ENCODE results near the gene THAP11.
"Not testable (repeated sequence)": the region's sequence is repeated elsewhere in the genome, so short reads cannot be mapped to it uniquely, and the experiment has no call there.

Gene THAP11

DNA sequence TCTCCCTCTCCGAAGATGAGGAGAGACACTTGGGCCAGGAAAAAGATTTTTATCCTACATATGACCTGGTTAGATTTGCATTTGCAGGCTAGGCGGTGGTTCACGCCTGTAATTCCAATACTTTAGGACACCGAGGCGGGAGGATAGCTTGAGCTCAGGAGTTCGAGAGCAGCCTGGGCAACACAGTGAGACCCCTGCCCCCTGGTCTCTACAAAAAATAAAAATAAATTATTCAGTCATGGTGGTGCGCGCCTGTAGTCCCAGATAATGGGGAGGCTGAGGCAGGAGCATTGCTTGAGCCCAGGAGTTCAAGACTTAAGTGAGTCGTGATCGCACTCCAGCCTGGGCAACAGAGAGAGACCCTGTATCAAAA lies 7.9 kb upstream of the THAP11 start:
- DNase-seq (ENCODE audit: low spot score) (no peak), FAIRE-seq (no peak)

DNA sequence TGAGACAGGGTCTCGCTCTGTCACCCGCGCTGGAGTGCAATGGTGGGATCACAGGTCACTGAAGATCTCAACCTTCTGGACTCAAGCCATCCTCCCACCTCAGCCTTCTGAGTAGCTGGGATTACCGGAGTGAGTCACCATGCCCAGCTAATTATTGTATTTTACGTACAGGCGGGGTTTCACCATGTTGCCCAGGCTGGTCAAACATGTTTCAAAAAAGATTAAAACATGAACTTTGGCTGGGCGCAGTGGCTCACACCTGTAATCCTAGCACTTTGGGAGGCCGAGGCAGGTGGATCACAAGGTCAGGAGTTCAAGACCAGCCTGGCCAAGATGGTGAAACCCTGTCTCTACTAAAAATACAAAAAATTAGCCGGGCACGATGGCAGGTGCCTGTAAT lies 4.9 kb upstream of the THAP11 start:
- FAIRE-seq; DNase-seq (ENCODE audit: low spot score): not testable (repeated sequence)

DNA sequence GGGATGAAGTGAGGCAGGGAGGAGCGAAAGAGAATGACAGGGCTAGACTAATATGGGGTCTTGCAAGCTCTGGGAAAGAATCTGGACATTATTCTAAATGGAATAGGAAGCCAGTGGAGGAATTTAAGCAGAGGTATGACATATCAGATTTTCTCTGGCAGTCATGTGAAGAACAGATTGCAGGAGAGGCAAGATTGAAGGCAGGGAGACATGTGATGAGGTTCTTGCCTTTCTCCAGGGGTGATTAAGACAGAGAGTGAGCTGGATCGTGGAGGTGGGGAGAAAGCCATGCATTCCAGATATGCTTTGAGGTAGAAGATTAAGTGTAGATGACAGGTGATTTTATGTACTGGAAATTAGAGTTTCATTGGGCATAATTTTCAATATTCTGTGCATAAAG lies 4.3 kb upstream of the THAP11 start:
- FAIRE-seq = no peak
- no peak for DNase-seq (ENCODE audit: low spot score)

DNA sequence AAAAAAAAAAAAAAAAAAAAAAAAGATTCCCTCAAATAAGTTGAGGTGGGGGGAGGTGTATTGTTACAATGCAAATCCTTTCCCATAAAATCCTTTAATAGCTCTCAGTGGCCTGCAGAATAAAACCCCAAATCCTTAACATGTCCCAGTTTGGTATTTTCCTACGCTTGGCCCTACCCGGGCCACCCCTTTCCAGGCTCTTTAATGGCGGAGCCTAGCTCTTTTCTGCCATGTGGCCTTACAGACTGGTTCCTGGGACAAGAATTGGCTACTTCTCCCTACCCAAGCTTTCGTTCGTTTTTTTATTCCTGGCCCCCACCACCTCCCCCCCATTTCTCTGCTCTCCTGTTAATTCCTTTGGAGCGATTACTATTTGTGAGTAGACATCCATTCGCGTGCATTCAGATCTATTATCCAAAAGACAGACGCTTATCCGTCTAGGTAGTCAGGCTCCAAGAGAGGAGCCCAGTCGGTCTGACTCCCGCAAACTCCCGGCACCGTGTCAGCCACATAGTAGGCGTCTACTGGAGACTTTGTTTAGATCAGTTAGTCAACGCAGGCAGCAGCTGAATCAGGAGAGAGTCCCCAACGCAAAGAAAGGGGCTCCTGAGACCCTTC lies 813 bp upstream of the THAP11 start:
- DNase-seq (ENCODE audit: low spot score) (no peak), FAIRE-seq (no peak)

DNA sequence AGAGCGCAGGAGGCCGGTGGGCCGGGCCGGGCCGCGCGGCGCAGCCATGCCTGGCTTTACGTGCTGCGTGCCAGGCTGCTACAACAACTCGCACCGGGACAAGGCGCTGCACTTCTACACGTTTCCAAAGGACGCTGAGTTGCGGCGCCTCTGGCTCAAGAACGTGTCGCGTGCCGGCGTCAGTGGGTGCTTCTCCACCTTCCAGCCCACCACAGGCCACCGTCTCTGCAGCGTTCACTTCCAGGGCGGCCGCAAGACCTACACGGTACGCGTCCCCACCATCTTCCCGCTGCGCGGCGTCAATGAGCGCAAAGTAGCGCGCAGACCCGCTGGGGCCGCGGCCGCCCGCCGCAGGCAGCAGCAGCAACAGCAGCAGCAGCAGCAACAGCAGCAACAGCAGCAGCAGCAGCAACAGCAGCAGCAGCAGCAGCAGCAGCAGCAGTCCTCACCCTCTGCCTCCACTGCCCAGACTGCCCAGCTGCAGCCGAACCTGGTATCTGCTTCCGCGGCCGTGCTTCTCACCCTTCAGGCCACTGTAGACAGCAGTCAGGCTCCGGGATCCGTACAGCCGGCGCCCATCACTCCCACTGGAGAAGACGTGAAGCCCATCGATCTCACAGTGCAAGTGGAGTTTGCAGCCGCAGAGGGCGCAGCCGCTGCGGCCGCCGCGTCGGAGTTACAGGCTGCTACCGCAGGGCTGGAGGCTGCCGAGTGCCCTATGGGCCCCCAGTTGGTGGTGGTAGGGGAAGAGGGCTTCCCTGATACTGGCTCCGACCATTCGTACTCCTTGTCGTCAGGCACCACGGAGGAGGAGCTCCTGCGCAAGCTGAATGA lies 606 bp downstream of the THAP11 start:
- FAIRE-seq = no peak

DNA sequence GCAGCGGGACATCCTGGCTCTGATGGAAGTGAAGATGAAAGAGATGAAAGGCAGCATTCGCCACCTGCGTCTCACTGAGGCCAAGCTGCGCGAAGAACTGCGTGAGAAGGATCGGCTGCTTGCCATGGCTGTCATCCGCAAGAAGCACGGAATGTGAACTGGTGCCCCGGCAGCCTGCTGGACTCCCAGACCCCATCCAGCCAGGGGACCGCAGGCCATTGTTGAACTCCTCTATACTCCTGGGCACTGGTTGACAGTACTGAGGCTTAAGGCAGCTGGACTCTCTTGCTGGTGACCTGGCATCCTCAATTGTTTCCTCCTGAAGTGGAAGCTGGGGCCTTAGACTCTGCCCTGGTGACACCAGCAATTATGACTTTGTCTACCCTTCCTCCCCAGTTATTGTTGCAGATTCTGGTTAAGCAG lies 1.2 kb downstream of the THAP11 start:
- FAIRE-seq (no peak), DNase-seq (ENCODE audit: low spot score) (no peak)

More for the DNA sequence above, 606 bp downstream of the THAP11 start:
- DNase-seq (ENCODE audit: low spot score) = no peak

DNA sequence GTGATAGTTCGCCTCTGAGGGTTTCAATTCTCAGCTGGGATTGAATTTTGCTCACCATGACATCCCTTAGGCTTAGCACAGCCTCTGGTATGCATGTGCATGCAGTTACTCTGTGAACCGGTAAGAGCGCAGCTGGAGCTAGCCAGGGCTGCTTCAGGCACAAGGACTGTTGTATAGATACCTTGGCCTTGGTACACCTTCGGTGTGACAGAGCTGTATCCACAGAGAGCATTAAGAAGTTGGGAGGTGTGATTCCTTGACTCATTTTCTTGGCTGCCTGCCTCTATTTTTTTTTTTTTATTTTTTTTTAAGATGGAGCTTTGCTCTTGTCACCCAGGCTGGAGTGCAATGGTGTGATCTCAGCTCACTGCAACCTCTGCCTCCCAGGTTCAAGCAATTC lies 2.4 kb downstream of the THAP11 start:
- FAIRE-seq (no peak), DNase-seq (ENCODE audit: low spot score) (no peak)

DNA sequence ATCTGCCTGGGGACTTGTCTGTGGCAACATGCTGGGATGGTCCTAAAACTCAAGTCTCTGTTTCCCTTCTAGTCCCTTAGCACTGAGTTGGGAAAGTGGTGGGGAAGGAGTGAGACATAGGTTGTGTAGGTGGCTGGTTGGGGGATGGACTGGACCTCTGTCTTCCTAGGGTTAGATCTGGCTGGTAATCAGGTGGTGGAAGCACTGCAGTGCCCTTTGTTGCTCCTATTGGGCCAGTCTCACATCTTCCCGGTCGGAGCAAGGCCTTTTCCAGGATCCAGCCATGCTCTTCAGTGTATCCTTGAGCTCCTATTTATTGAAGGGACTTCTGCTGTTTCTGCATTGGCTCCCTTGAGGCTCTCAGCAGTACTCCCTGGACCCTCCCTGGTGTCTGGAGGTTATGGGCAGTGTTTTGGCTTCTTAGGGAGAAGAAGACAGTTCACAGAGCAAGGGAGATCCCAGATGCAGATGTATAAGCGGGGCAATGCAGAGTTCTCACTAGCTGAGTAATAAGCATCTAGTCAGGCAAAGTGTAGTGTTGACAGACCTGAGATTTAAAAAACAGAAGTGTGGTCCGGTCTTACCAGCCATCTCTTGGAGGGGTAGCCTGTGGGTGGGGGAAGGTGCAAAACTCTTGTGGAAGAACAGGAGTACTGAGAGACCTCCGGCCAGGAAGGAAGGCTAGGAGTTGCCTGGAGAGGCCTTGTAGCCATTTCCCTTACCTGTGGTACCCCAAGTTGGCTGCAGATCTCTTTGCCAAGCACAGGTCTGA lies 3.4 kb downstream of the THAP11 start:
- DNase-seq (ENCODE audit: low spot score) (no peak), FAIRE-seq (no peak)

DNA sequence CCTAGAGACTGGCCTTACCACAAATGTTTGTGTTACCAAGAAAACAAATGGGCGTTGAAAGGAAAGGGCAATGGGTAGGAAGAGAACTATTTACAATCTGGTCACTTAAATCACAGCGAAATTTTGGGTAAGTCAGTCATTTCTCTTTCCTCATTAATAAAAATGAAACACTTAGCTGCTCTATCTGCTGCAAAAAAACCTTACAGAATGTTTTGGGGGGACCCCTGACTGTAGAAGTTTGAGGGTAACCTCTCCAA lies 3.9 kb downstream of the THAP11 start:
- no peak for FAIRE-seq
- DNase-seq (ENCODE audit: low spot score) = no peak

DNA sequence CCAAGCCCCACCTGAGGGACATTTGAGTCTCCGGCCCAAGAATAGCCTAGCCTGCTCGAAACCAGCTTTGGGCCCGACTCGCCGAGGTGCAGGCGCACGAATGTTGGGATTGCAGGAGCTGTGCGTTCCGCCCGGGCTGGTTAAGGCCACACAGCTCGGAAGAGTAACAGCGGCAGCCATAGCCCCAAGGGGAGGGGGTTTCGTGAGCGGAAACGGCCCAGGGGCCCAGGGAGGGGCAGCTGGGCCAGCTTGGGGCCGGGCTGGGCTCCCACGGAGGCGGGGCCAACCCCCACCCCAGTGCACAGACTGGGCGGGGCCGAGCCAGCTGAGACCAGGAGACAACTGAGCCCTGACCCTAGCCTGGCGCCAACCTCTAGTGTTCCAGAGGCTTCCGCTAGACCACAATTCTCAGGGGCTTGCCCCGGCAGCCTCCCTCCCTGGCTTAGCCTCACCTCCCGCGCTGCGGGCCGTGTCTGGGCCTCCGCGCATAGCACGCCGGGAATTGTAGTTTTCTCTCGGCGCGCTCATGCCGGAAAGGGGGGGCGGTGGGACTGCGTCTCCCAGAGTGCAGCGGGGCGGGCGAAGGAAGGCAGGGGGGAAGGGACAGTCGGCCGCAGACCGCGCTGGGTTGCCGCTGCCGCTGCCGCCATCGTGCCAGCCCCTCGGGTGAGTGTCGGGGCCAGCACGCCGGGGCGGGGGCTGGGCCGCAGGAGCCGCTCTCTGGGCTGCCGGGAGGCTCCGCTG lies 4.4 kb downstream of the THAP11 start, which contains the start of gene NUTF2:
Gene NUTF2 (plus strand): TSS at position 614 of the 744 bp plus-strand sequence. CDS start 18,198 bp downstream, outside the sequence.
- FAIRE-seq = peak; percentile 65
- DNase-seq (ENCODE audit: low spot score) = peak; percentile 93

DNA sequence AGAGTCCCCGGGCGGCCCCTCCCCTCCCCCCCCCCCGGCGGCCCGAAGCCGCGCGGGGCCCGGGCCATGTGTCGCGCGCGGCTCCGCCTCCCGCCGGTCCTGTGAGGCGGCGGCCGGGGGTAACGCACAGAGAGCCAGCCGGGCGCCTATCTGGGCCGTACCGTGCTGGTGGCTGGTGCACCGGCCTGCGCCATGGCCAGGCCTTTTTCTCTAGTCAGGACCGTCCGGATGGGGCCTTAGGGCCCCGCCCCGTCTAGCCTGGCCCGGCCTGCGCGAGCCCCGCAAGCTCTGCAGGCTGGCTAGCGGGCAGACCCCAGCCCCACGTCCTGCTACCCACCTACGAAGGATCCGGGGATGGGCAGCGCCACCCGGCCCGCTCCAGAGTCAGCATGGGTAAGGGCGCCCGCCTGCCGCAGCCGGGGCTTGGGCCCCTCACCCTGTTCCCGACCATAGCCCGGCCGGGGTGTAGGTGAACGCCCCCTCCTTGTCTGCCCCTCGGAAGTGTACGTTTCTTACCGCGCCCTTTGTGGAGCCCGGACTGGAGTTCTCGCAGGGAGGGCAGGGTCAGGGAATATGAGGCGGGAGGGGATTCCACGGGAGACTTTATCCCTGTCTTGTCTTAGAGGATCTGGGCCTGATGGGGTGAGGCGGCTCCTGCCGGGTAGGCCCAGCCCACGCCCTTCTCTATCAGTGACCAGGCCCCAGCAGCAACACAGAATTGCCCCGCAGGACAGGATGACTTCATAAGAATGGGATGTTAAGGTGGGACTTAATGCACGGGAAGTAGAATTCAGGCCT lies 5.1 kb downstream of the THAP11 start, which contains the start of gene CENPT:
Gene CENPT (minus strand): TSS at position 630 of the 798 bp plus-strand sequence. CDS start 13,834 bp downstream, outside the sequence.
- peak; percentile 70 for DNase-seq (ENCODE audit: low spot score)
- no peak for FAIRE-seq

DNA sequence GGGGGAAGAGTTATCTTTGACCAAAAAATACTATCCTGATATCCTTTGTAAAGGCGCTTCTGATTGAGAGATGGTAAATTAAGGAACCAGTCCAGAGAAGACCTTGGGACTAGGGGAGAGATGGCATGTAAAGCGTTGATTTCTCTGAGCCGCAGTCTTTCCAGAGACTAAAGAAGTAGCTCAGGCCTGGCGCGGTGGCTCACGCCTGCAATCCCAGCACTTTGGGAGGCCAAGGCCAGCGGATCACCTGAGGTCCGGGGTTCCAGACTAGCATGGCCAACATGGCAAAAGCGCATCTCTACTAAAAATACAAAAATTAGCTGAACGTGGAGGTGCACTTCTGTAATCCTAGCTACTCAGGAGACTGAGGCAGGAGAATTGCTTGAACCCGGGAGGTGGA lies 6.0 kb downstream of the THAP11 start:
- no peak for FAIRE-seq

DNA sequence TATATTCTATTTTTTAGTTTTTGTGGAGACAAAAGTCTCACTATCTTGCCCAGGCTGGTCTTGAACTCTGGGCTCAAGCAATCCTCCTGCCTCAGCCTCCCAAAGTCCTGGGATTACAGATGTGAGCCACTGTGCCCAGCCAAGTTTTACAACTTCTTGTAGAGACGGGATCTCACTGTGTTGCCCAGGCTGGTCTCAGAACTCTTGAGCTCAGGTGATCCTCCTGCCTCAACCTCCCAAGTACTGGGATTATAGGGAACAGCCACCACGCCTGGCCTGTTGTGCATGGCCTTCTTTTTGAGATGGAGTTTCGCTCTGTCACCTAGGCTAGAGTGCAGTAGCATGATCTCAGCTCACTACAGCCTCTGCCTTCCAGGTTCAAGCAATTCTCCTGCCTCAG lies 11.6 kb downstream of the THAP11 start:
- no peak for FAIRE-seq
- no peak for DNase-seq (ENCODE audit: low spot score)

More for the DNA sequence above, 6.0 kb downstream of the THAP11 start:
- DNase-seq (ENCODE audit: low spot score) = no peak

DNA sequence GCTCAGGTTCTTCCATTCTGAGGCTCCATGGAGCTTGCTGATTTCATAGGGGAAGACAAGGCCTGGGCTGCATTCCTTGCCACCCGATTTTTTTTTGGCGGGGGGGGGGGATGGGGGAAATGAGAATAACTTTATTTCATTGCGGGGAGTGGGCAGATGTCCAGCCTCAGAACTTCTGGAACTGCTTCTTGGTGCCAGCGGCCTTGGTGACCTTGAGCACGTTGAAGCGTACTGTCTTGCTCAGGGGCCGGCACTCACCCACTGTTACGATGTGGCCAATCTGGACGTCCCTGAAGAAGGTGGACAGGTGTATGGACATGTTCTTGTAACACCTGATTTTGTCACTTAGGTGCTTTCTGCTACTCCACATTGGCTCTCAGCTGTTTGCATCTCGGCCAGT lies 13.7 kb downstream of the THAP11 start:
- no peak for DNase-seq (ENCODE audit: low spot score)
- no peak for FAIRE-seq

DNA sequence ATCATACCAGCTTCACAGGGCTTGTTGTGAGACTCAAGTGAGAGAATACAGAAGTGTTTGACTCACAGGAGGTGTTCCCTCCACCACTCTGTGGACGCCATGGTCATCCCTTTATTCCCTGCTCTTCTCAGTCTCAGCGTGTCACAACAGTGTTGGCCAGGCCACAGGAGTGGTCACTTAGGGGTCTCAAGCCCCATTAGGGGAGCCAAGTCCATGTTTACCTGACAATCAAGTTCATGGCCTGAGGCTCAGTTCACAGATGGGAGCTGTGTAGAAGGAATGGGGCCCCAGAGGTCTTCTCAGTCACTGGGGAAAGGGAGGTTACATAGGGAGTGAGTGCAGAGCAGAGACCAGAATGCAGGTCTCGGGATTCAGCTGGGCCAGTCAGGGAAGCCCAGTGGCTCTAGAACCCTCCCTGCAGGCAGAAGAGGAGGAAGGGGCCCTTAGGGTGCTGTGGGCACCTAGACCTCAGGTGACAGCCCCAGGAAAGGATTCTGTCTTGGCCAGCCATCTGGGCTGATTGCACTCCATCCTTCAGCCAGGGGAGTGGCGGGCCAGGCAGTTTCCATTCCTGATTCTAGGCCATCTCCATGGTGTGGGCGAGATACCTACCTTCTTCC lies 14.9 kb downstream of the THAP11 start:
- FAIRE-seq = no peak

DNA sequence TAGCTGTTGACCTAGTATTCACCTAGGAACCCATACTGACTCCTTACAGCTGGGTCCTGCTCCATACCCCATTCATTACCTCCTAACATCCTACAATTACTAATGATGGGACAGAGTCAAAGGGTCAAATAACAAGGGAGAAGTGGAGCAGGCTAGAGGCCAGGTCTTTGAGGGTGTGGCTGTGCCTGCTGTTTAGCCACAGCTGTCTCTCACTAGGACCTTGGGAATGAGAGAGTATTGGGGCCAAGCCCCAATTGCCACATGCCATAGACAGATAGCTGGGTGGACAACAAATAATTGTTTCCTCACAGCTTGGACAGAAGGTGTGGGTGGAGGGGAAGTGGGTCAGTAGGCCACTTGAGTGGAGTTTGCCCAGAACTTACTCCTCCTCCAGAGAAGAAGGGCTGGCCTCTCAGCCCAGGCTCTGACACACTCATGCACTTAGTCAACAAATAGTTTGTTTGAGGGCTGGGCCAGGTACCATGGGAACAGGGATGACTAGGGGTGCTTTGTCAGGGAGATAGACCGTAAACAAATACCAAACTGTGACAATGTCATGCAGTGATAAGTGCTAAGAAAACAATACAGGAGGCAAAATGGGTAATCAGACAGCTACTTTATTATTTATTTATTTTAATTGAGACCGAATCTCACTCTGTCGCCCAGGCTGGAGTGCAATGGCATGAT lies 15.6 kb downstream of the THAP11 start:
- no peak for FAIRE-seq
- peak; percentile 90 for DNase-seq (ENCODE audit: low spot score)

More for the DNA sequence above, 14.9 kb downstream of the THAP11 start:
- no peak for DNase-seq (ENCODE audit: low spot score)

DNA sequence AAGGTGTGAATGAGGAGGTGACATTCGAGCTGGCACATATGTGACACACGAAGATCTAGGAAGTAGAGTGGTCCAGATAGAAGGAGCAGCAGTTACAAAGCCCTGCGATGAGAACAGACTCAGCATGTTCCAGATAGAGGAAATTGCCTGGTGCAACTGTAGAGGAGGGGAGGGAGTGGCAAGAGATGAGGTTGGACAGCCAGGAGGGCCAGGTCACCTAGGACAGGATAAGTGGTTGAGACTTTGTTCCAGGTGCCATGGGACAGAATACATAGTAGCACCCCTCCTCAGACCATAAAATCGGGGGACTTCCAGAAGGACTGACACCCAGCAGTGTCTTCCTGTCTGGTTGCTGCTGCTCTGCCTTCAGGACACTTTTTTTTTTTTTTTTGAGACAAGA lies 16.4 kb downstream of the THAP11 start:
- no peak for FAIRE-seq
- DNase-seq (ENCODE audit: low spot score) = no peak

DNA sequence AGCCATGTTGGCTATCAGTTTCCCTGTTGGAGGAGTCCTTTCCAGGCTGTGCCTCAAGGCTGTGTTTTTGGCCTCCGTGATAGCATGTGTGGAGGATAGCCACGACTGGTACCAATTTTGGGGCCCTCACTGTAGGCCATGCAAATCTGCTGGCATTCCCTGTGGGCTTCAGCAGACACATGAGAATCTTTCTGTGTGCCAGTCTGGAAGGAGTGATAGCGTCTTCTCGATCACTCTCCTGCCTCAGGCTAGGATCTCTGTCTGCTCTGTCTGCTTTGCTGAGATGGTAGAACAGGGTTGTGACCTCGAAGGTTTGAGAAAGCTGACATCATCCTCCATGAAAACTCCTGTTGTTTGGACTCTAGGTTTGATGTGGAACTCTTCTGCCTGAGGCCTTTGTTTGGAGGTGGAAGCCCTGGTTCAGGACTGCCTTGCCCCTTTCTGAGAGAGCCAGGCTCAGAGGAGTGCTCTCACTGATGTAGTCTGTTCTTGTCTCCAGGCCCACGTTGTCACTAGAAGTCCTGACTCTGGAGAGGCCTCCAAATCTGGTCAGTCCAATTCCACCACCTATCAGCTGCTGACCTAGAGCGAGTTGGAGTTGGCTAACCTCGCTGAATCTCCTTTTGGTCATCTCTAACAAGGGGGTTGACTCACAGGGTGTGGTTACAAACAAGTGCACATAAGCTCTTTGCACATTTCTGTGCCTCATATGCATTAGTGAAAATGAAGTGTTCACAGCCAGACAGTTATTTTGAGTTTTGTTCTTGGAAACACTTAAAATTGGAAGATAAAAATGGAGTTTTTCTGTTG lies 18.7 kb downstream of the THAP11 start:
- FAIRE-seq (no peak), DNase-seq (ENCODE audit: low spot score) (no peak)

DNA sequence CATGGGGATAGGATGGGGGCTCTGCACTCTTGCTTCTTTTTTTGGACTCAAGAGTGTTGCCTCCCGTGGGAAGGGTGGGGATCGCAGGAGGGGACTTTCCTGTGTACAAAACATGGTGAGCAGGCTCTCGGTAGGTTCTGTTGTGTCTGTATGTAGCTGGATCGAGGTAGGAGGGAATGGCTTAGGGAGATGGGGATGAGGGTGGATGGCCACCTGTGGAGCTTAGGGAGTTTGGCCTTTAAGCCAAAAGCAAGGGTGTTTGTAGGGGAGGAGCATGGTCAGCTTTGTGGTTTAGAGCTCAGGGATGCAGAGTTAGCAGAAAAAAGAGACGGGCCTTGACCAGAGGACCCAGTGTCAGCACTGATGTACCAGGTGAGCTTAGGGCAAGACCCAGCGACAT lies 19.8 kb downstream of the THAP11 start:
- FAIRE-seq (no peak), DNase-seq (ENCODE audit: low spot score) (no peak)
